Measurements from ENCODE around the gene PJA1.

Gene PJA1

GRCh38 chrX:69165087-69165651, at the start of gene PJA1:
Gene PJA1, minus strand, starts transcription at chrX:69165453. Its CDS starts 2,380 bp downstream, at chrX:69163073.
- in situ Hi-C loops (cut with MboI; ENCODE audit: low sequenced_read_pairs) = no loop called here

- in situ Hi-C loops (cut with MboI; ENCODE audit: low sequenced_read_pairs) = no loop called here
Observed at GRCh38 chrX:69214463-69214862, 49.2 kb upstream of the PJA1 start.

- in situ Hi-C loops (cut with MboI; ENCODE audit: low sequenced_read_pairs) = no loop called here
Observed at GRCh38 chrX:69211701-69212100, 46.4 kb upstream of the PJA1 start.

- in situ Hi-C loops (cut with MboI; ENCODE audit: low sequenced_read_pairs) = no loop called here
Observed at GRCh38 chrX:69210581-69210980, 45.3 kb upstream of the PJA1 start.

- in situ Hi-C loops (cut with MboI; ENCODE audit: low sequenced_read_pairs) = no loop called here
Observed at GRCh38 chrX:69207216-69207615, 42.0 kb upstream of the PJA1 start.

GRCh38 chrX:69203638-69204037, 38.4 kb upstream of the PJA1 start:
- in situ Hi-C loops (cut with MboI; ENCODE audit: low sequenced_read_pairs) = no loop called here

- in situ Hi-C loops (cut with MboI; ENCODE audit: low sequenced_read_pairs) = no loop called here
Observed at GRCh38 chrX:69197690-69198089, 32.4 kb upstream of the PJA1 start.

- in situ Hi-C loops (cut with MboI; ENCODE audit: low sequenced_read_pairs) = no loop called here
Observed at GRCh38 chrX:69196666-69197065, 31.4 kb upstream of the PJA1 start.

GRCh38 chrX:69195810-69196209, 30.6 kb upstream of the PJA1 start:
- in situ Hi-C loops (cut with MboI; ENCODE audit: low sequenced_read_pairs) = no loop called here

GRCh38 chrX:69195192-69195591, 29.9 kb upstream of the PJA1 start:
- in situ Hi-C loops (cut with MboI; ENCODE audit: low sequenced_read_pairs) = no loop called here

GRCh38 chrX:69192603-69193002, 27.4 kb upstream of the PJA1 start:
- in situ Hi-C loops (cut with MboI; ENCODE audit: low sequenced_read_pairs) = no loop called here

GRCh38 chrX:69189576-69190371, 24.5 kb upstream of the PJA1 start:
- in situ Hi-C loops (cut with MboI; ENCODE audit: low sequenced_read_pairs) = no loop called here

- in situ Hi-C loops (cut with MboI; ENCODE audit: low sequenced_read_pairs) = no loop called here
Observed at GRCh38 chrX:69186651-69187050, 21.4 kb upstream of the PJA1 start.

GRCh38 chrX:69185886-69186285, 20.6 kb upstream of the PJA1 start:
- in situ Hi-C loops (cut with MboI; ENCODE audit: low sequenced_read_pairs) = no loop called here

GRCh38 chrX:69185141-69185540, 19.9 kb upstream of the PJA1 start:
- in situ Hi-C loops (cut with MboI; ENCODE audit: low sequenced_read_pairs) = no loop called here

GRCh38 chrX:69182818-69183380, 17.6 kb upstream of the PJA1 start:
- in situ Hi-C loops (cut with MboI; ENCODE audit: low sequenced_read_pairs) = no loop called here

GRCh38 chrX:69179380-69179911, 14.2 kb upstream of the PJA1 start:
- in situ Hi-C loops (cut with MboI; ENCODE audit: low sequenced_read_pairs) = no loop called here

- in situ Hi-C loops (cut with MboI; ENCODE audit: low sequenced_read_pairs) = no loop called here
Observed at GRCh38 chrX:69178592-69178991, 13.3 kb upstream of the PJA1 start.

- in situ Hi-C loops (cut with MboI; ENCODE audit: low sequenced_read_pairs) = no loop called here
Observed at GRCh38 chrX:69177511-69178162, 12.4 kb upstream of the PJA1 start.

GRCh38 chrX:69176053-69176452, 10.8 kb upstream of the PJA1 start:
- in situ Hi-C loops (cut with MboI; ENCODE audit: low sequenced_read_pairs) = no loop called here

- in situ Hi-C loops (cut with MboI; ENCODE audit: low sequenced_read_pairs) = no loop called here
Observed at GRCh38 chrX:69173906-69174305, 8.7 kb upstream of the PJA1 start.

- in situ Hi-C loops (cut with MboI; ENCODE audit: low sequenced_read_pairs) = no loop called here
Observed at GRCh38 chrX:69172937-69173336, 7.7 kb upstream of the PJA1 start.
